Gastrocnemius medialis (tissue), 4 donors: ENCODE results near the gene SMAD3.

Source experiments
- POLR2A ChIP-seq, 2 donors: fragments of 450-650 bp; IDR thresholded peaks; one replicate each; pipeline ENCODE4 v1.6.1; 2017; ENCODE audit warnings: antibody characterized with exemption in 2 of 2, mild to moderate bottlenecking in 2 of 2, moderate library complexity in 2 of 2
- TF ChIP-seq, protein P1 (sequence below), 5 experiments: fragments of 450-650 bp in 3 of 5; fragments of 200-600 bp in 2 of 5; sonication (generic) in 2 of 5; IDR thresholded peaks in 4 of 5; conservative IDR thresholded peaks in 1 of 5; 1 replicate in 4 of 5; 2 replicates in 1 of 5; pipeline ENCODE4 v1.5.1; 2016 to 2019; ENCODE audit warnings: antibody characterized with exemption in 5 of 5, mild to moderate bottlenecking in 3 of 5, moderate library complexity in 3 of 5

DNA sequence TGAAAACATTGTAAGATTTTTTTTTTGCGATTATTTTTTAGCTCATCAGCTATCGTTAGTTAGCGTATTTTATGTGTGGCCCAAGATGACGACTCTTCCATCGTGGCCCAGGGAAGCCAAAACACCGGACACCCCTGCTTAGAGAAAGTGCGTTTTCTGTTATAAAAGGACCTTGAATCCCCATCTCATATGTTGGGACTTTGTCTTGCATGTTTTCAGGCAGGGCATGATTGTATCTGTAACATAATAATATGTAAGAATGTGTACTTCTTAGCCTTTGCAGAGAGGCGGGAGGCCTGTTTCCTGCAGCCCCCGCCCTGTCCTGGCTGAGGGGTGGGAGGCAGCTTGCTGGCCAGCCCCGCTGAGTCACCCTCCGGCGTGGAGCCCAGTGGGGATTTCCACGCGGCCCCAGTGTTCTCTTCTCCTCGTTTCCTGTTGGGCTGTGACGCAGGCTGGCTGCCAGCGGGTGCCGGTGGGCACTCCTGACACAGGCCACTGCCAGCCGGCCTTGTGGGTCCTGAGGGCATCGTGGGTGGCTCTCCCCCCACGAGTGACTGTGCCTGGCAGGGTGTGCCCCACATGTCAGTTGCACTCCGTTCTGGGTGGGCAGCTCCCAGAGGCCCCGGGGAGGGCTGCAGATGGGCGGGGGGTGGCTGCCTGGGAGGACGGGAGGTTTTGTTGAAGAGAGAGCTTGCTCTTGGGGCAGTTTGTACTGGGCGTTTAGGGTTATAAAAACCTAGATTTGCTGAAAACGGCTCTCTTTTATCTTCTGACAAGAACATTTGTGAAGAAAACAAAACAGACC is 55.6 kb downstream of the SMAD3 start:
- TF ChIP-seq, protein P1, sequence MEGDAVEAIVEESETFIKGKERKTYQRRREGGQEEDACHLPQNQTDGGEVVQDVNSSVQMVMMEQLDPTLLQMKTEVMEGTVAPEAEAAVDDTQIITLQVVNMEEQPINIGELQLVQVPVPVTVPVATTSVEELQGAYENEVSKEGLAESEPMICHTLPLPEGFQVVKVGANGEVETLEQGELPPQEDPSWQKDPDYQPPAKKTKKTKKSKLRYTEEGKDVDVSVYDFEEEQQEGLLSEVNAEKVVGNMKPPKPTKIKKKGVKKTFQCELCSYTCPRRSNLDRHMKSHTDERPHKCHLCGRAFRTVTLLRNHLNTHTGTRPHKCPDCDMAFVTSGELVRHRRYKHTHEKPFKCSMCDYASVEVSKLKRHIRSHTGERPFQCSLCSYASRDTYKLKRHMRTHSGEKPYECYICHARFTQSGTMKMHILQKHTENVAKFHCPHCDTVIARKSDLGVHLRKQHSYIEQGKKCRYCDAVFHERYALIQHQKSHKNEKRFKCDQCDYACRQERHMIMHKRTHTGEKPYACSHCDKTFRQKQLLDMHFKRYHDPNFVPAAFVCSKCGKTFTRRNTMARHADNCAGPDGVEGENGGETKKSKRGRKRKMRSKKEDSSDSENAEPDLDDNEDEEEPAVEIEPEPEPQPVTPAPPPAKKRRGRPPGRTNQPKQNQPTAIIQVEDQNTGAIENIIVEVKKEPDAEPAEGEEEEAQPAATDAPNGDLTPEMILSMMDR (IDR thresholded peaks at IDR 0.05 in 4 of 5, conservative IDR thresholded peaks at IDR 0.05 in 1 of 5) = no peak
- TF ChIP-seq POLR2A (IDR thresholded peaks at IDR 0.05) = peak; percentile 9 to 47
